Epithelial cell of esophagus (primary cell): Measurements from ENCODE around the gene NEK11.

Experiments
- DNase-seq: peaks from one replicate; pipeline ENCODE4 v3.0.0; 2010; ENCODE audit warnings: low read depth
- H3K4me3 ChIP-seq: 2 replicates; pipeline ENCODE4 v1.5.1; 2011; ENCODE audit warnings: mild to moderate bottlenecking, low read length, control low read depth
- CTCF ChIP-seq: IDR thresholded peaks from 2 replicates; pipeline ENCODE4 v1.5.1; 2011; ENCODE audit warnings: low read depth, mild to moderate bottlenecking, low read length, control low read depth, inconsistent platforms; ENCODE audit not compliant: insufficient read depth; ENCODE audit errors: missing control alignments

Gene NEK11

GRCh38 chr3:131381445-131382291, 355.0 kb downstream of the NEK11 start, which contains the start of gene NUDT16:
Gene NUDT16, plus strand, starts transcription at chr3:131381774. Its CDS starts 31 bp downstream, at chr3:131381805.
- TF ChIP-seq CTCF = peak; percentile 15
- DNase-seq = peak; percentile 99

GRCh38 chr3:131386429-131387165, 359.9 kb downstream of the NEK11 start:
- no peak for TF ChIP-seq CTCF
- no peak overlapping the region for H3K4me3 ChIP-seq
- DNase-seq = no peak

More at GRCh38 chr3:131381445-131382291, 355.0 kb downstream of the NEK11 start, which contains the start of gene NUDT16:
- H3K4me3 ChIP-seq = peak within 1 kb of the TSS; percentile 79

- no peak for TF ChIP-seq CTCF
- DNase-seq = no peak
- no peak overlapping the region for H3K4me3 ChIP-seq
Observed at GRCh38 chr3:131387796-131388489, 361.3 kb downstream of the NEK11 start.

- H3K4me3 ChIP-seq = no peak overlapping the region
- DNase-seq = no peak
- TF ChIP-seq CTCF = no peak
Observed at GRCh38 chr3:131388490-131388799, 361.8 kb downstream of the NEK11 start.

- DNase-seq = no peak
- H3K4me3 ChIP-seq = no peak overlapping the region
- no peak for TF ChIP-seq CTCF
Observed at GRCh38 chr3:131390331-131390730, 363.7 kb downstream of the NEK11 start.

GRCh38 chr3:131393051-131393450, 366.4 kb downstream of the NEK11 start:
- no peak for TF ChIP-seq CTCF
- no peak overlapping the region for H3K4me3 ChIP-seq
- DNase-seq = no peak
